GM21390 (cell line): ENCODE data around the gene ICAM1.
"Not testable (repeated sequence)": the region's sequence is repeated elsewhere in the genome, so short reads cannot be mapped to it uniquely, and the experiment has no call there.

ENCODE experiments used
- ATAC-seq: cut with Tn5 transposase; IDR thresholded peaks from one replicate; pipeline ENCODE4 v1.9.1; 2021; ENCODE audit not compliant: unreplicated experiment

ICAM1 gene, protein sequence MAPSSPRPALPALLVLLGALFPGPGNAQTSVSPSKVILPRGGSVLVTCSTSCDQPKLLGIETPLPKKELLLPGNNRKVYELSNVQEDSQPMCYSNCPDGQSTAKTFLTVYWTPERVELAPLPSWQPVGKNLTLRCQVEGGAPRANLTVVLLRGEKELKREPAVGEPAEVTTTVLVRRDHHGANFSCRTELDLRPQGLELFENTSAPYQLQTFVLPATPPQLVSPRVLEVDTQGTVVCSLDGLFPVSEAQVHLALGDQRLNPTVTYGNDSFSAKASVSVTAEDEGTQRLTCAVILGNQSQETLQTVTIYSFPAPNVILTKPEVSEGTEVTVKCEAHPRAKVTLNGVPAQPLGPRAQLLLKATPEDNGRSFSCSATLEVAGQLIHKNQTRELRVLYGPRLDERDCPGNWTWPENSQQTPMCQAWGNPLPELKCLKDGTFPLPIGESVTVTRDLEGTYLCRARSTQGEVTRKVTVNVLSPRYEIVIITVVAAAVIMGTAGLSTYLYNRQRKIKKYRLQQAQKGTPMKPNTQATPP

GRCh38 chr19:10270616-10271394 lies at the start of gene ICAM1:
TSS of gene ICAM1 (plus strand) at chr19:10271120. CDS start at chr19:10271160, 40 bp downstream.
- ATAC-seq = peak; percentile 49

DNA sequence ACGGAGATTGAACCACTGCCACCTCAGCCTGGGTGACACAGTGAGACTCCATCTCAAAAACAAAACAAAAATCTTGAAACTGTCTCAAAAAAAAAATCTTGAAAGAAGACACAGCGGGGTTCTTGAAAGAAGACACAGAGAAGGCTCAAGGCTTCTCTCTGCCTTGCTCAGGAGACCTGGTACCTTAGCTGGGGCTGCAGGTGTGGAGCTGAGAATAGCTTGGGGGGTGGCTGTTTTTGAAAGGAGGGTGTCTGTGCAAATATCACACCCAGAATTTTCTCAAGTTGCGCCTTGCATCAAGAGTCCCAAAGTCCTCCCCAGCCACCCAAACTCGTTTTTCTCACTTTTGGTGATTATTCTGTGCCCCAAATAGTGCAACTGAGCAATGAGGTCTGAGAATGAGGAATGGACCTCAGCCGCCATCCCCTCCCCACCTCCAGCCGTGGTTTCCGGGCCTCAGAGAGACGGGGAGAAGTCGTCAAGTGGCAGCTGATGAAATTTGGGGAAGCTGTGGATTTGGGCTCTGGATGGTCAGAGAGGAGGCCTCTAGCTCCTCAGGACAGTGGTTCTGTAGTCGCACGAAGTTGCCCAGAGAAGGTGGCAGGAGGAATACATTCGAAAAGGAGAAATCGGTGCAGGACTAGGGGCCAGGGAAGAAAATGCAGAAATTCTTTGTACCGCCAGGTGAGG lies 48.6 kb upstream of the ICAM1 start:
- no peak for ATAC-seq

DNA sequence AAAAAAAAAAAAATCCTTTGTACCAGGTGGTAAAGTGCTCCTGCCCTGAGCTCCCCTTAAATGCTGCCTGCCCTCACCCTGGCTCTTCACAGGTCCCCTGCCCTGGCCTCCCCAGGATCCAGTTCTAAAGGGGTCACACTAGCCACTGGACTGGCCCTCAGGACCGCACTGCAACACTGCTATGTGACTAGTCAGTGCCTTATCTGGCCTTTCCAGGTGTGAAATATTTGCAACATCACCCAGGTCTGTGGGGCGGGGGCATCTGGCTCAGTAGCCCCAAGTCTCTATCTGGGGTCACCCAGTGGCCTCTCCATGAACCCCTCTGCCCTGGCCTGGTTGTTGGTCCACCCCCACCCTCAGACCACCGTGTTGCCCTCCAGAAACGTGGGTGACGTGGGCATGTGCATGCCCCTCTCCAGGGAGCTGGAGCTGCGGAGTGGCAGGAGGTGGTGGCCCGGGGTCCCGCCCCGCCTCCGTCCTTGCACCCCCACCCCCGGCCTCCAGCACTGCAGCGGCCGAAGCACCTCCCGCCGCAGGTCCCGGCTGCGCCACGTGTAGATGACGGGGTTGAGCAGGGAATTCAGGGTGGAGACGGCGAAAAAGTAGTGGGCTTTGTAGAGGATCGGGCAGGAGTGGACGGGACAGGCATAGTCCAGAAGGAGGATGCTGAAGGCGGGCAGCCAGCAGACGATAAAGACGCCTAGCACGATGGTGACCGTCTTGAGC lies 47.3 kb upstream of the ICAM1 start:
- no peak for ATAC-seq

DNA sequence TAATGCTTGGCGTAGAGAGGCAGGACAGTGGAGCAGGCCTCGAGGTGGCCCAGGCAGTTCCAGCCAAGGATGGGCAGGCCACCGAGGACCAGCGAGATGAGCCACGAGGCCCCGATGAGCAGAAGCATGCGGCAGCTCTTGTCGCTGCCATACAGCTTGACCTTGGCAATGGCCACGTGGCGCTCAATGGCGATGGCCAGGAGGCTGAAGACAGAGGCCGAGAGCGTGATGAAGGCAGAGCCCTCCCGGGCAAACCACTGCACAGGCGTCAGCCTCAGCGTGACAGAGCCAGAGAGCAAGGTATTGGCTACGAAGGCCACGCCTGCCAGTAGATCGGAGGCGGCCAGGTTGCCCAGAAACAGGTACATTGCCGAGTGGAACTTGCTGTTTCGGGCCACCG lies 46.6 kb upstream of the ICAM1 start:
- ATAC-seq = no peak

GRCh38 chr19:10226021-10226375 lies 44.9 kb upstream of the ICAM1 start:
- no peak for ATAC-seq

- ATAC-seq = no peak
Observed at GRCh38 chr19:10226376-10227025, 44.4 kb upstream of the ICAM1 start.

DNA sequence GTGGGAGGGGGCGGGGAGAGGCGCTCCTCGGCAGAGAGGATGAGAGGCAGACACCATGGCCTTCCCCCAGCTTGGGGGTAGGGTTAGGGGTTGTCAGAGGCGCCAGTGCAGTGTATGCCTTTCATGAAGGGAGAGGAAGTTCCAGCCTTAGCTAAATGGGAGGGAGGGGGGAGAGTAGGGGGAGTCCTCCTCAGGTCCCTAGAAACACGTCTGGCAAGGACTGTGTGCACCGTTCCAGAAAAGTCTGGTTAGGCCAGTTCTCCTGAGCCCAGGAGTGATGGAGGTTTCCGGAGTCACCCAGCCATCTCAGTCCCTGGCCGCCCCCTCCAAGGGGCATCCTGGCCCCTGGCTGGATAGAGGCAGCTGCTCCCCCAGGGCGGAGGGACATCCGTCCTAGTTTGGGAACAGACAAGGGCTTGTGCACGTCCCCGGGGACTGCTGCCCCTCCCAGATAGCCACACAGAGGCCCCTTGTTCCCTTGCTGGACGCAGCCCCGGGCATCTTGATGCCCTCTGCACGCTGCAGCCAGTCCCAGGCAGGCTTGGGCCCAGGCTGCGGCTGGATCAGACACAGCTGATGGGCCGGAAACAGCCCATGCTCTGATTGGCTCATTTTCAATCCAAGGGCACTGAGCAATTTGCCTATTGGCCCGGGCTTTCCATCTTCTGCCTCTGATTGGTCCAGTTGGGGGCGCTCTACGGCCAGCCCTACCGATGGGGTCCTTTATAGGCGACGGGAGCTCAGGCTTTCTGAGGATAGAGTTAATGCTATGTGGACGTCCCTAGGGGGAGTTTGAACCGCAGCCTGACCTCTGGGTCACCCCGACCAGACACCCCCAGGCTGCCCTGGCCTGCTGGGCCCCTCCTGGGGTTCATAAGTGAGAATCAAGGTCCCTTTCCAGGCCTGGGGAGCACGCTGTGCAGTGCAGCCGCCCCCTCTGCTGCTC lies 43.6 kb upstream of the ICAM1 start:
- no peak for ATAC-seq

GRCh38 chr19:10228393-10228792 lies 42.5 kb upstream of the ICAM1 start:
- ATAC-seq = no peak

DNA sequence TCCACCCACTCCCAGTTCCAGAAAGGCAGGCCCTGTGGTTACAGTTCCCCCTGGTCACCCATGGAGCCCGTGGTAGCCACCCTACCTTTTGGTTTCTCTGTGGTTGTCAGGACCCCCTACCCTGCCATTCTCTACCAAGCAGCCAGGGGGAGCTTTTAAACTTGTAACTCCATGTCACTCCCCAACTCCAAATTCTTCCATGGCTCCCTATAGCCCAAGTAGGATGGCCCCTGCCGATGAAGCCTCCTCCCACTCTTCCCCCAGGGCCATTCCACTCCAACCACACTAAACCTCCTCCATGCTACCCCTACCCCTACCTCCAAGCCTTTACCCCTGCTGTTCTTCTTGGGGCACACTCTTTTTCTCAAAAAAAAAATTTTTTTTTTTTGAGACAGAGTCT lies 42.0 kb upstream of the ICAM1 start:
- no peak for ATAC-seq

- ATAC-seq = no peak
Observed at GRCh38 chr19:10230173-10230860, 40.6 kb upstream of the ICAM1 start.

DNA sequence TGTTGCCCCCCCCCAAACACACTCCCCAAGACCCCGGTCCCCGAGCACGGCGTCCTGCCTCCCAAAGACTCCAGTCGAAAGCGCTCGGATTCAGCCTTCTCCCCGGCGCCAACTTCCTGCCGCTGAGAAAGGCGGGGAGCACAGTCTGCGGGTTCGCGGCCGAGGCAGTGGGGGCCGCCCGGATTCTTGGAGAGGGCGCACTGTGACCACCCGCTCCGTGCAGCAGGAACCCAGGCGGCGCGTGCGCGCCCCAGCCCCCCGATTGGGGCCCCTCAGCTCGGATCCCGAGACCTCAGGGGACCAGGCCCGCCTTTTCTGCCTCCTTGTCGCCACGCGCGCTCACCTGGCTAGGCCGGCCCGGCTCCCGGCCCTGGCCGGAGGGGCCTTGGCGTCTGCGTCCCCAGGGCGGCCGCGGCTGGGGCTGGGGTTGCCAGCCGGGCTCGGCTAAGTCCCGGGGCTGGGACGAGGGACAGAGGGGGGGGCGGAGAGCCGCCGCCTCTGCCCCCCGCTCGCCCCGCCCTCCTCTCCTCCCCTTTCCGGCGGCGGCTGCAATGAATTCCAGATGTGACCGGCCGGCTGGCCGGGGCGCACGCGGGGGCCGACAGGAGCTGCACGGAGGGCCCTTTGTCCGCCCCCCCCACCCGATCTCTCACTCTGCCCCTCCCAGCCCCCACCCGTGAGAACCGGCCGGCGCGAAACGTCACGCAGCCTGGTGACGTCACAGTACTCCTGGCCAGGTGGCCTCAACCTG lies 39.9 kb upstream of the ICAM1 start, which contains the start of gene S1PR2:
S1PR2 (minus strand) TSS at position 471 of the 751 bp plus-strand sequence. CDS start 6,426 bp downstream, outside the sequence.
- ATAC-seq = no peak

GRCh38 chr19:10231612-10232228 lies 39.2 kb upstream of the ICAM1 start:
- no peak for ATAC-seq

GRCh38 chr19:10233946-10234345 lies 37.0 kb upstream of the ICAM1 start:
- ATAC-seq = no peak

GRCh38 chr19:10235003-10235402 lies 35.9 kb upstream of the ICAM1 start:
- ATAC-seq = no peak

- not testable (repeated sequence) for ATAC-seq
Observed at GRCh38 chr19:10235409-10235808, 35.5 kb upstream of the ICAM1 start.

DNA sequence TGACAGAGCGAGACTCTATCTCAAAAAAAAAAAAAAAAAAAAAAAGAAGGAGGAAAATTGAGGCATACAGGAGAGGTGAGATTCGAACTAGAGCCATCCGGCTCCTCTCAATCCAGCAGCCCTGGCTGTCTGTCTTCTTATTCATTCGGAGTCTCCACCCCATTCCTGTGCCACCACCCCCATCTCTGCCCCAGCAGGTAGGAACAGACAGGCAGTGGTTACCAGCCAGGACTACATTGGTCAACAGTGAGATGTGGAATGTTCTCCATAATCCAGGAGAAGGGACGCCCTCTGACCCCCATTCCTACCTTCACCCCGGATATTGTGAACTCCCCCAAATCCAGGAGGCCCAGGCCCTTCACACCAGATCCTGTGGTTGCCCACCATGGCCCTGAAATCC lies 33.2 kb upstream of the ICAM1 start:
- no peak for ATAC-seq

DNA sequence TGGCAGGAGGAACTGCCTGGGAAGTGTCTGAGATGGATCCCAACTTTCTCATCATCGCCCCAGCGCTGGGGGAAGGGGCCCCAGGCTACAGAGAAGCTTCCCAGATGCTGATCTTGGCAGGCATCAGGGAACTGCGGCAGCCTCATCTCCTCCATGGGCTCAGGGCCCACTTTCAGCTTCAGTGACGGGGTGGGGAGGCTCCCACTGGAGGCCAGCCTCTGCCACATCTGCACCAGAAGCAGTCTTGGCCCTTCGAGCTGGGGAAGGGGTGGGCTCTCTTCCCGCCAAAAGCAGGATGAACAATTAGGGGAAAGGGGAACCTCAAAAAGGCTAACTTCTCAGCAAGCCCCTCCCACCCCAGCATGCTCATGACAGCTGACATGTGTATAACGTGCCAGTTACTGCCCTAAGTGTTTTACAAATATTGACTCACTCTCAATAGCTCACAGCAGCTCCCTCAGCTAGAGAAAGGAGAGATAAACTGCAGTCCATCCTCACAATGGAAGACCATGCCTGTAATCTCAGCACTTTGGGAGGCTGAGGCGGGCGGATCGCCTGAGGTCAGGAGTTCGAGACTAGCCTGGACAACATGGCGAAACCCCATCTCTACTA lies 32.6 kb upstream of the ICAM1 start:
- ATAC-seq = no peak
